Activated CD8-positive, alpha-beta memory T cell treated with anti-CD3 and anti-CD28 coated beads, Interleukin-2, amount 10 ng/mL, durations not matched to agents 7 days and 5 days (primary cell): ENCODE data around the gene ARHGAP29. TPM values are rescaled to one million over a fixed set of nuclear protein-coding genes. Genes with fewer than 3 reads are reported as not detected.
A peak's percentile ranks its signal among the peaks of the same experiment; 100 is the strongest.

Source experiments
- ATAC-seq: fragments of 150-1000 bp; cut with Tn5 transposase; one replicate; pipeline ENCODE4 v1.10.0; 2021; ENCODE audit warnings: moderate library complexity
- CTCF ChIA-PET: fragments of 350-600 bp; sonication (Branson Sonifier 250); formaldehyde crosslinking; loops from one replicate; lab custom pipeline; 2021; ENCODE audit warnings: antibody characterized with exemption; lab: Charles Lee
- DNase-seq: peaks from one replicate; pipeline ENCODE4 v3.0.0-alpha.2; 2020
- H3K27ac Mint-ChIP-seq: one replicate; pipeline ENCODE4 v1.8.0; 2021; ENCODE audit warnings: mild to moderate bottlenecking, mixed read lengths
- H3K27me3 Mint-ChIP-seq: one replicate; pipeline ENCODE4 v1.8.0; 2021; ENCODE audit warnings: mixed read lengths
- H3K36me3 Mint-ChIP-seq: one replicate; pipeline ENCODE4 v1.8.0; 2021; ENCODE audit warnings: mild to moderate bottlenecking, mixed read lengths
- H3K4me1 Mint-ChIP-seq: one replicate; pipeline ENCODE4 v1.8.0; 2021; ENCODE audit warnings: mixed read lengths
- H3K4me3 Mint-ChIP-seq: one replicate; pipeline ENCODE4 v1.8.0; 2021; ENCODE audit warnings: mild to moderate bottlenecking, moderate library complexity, mixed read lengths
- H3K9me3 Mint-ChIP-seq: one replicate; pipeline ENCODE4 v1.8.0; 2022; ENCODE audit warnings: low read depth, mixed read lengths
- total RNA-seq, 2 experiments: library from RNA; stranded (reverse); gene quantifications; one replicate each; pipeline ENCODE4 v1.2.3, GENCODE V29; 2021

ARHGAP29 gene
- total RNA-seq, 2 experiments from 2014 or later: not detected

DNA sequence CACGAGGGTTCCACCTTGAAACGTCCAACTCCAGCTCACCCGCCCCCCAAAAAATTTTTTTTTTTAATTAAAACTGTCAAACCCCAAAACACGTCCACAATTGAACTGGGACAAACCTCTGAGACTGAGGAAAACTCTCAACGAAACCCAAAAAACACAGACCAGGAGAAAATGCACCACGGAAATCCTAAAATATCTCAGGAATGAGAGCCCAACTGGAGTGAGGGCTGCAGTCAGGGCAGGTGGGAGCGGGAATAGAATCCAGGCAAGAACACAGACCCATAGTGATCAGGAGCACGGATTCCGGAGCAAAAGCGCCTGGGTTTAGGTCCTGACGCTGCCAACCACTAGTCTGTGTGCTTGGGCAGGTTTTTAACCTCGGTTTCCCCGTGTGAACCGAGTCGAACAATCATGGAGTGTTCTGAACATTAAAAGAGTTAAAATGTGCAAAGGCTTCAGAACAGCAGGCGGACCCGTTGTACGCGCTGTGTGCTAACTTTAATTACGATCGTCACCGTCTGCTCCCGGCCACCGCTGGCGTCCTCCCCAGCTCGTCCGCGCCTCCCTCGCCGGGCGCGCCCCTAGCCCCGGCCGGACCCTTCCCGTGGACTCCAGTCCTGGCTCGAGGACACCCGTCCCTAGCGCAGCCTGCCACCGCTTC lies 624 bp downstream of the ARHGAP29 start:
- no peaks in the 10 kb centered on the region for H3K9me3 Mint-ChIP-seq
- H3K36me3 Mint-ChIP-seq: peaks cover 1% of the 10 kb centered on the region
- peaks cover 82% of the 10 kb centered on the region for H3K27me3 Mint-ChIP-seq
- H3K4me1 Mint-ChIP-seq: peaks cover 6% of the 10 kb centered on the region
- H3K27ac Mint-ChIP-seq: no peak overlapping the region
- ATAC-seq: peak; percentile 33
- H3K4me3 Mint-ChIP-seq: peak overlapping the region; percentile 12
- CTCF ChIA-PET: interaction anchor here (2.1 kb wide), 1 partner anchor 99 kb away, joined by 4 read pairs; no protein-coding TSS in a partner anchor
- no peak for DNase-seq

DNA sequence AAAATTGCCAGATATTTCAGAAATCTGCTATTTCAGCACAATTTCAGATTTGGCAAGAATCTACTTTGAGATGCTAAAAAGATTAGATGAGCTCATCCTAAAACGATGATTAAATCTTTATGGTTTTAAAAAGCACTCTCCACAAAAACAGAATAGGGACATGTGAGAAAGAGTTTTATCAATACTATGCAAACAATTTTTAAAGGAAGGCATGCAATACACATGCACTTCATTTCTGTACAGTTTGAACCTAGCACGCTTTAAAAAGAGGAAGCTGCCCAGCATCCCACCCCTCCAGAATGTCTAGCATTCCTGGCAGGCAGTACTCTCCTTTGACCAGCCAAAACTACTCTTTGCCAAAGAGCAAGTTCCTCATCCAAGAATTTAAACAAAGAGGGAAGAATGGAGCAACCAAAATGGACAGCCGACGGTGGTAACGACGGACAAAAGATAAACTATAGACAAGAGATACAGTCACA lies 1.3 kb downstream of the ARHGAP29 start:
- Mint-ChIP-seq H3K9me3 (no peaks in the 10 kb centered on the region), H3K4me1 (peaks cover 6% of the 10 kb centered on the region), H3K27ac (no peak overlapping the region), H3K4me3 (no peak overlapping the region), H3K27me3 (peaks cover 86% of the 10 kb centered on the region), H3K36me3 (peaks cover 1% of the 10 kb centered on the region)
- ATAC-seq (no peak), DNase-seq (no peak)
- CTCF ChIA-PET: interaction anchor here (2.1 kb wide), 1 partner anchor 100 kb away, joined by 4 read pairs; no protein-coding TSS in a partner anchor

DNA sequence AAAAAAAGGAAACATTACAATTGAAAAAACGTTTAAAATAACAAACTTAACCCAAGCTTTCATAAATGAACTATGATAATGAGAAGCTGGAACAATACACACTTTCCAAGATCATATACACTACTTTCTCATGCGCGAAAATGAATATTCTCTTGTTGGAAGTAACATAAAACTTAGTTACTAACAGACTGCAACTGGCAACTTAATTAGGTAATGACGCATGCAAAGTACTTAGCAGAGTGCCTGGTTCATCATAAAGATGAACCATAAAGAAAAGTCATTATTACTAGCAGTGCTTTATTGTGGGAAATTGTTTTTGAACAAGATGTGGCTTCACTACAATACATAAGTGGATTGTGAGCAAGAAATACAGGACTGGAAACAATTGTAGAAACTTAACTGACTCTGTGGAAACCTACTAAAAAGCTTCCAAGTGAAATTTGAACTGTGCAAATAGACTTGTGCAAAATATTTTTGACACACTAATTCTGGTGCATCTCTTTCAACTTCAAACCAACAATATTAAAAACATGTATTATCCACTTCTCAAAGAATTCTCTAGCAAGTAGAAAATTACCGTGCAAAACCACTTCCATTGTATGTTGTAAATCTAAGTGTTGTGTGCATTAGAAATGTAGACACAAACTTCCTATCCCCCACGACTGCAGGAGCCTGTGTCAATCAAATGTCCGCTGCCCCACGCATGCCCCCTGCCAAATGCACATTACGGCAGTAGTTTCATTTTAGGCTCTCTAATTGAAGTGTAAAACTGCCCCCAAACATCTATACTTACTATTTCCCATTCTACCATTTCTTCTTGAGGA lies 2.0 kb downstream of the ARHGAP29 start:
- no peak overlapping the region for H3K27ac Mint-ChIP-seq
- H3K36me3 Mint-ChIP-seq: peaks cover 1% of the 10 kb centered on the region
- H3K9me3 Mint-ChIP-seq: no peaks in the 10 kb centered on the region
- H3K4me1 Mint-ChIP-seq: peaks cover 6% of the 10 kb centered on the region
- no peak overlapping the region for H3K4me3 Mint-ChIP-seq
- CTCF ChIA-PET: no interaction called here
- DNase-seq (no peak), ATAC-seq (no peak)
- H3K27me3 Mint-ChIP-seq: peaks cover 85% of the 10 kb centered on the region

DNA sequence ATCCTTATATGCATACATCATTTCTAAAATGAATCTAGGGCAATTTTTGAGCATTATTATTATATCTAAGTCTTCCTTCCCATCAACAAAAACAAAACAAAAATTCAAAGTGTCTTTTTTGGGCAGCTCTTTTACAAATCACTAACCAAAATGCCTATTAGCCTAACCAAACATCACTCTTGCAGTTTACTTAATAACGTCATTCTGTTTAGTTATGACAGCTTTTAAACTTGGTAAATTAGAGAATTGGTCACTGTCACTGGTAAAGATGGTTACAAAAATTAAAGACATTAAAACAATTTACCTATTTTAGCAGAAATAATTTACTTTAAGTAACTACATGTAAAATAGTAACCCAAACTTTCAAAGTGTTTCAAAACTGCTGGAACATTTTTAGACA lies 2.8 kb downstream of the ARHGAP29 start:
- ATAC-seq: no peak
- Mint-ChIP-seq H3K4me3 (no peak overlapping the region), H3K27ac (no peak overlapping the region), H3K36me3 (peaks cover 1% of the 10 kb centered on the region), H3K4me1 (peaks cover 6% of the 10 kb centered on the region), H3K27me3 (peaks cover 79% of the 10 kb centered on the region), H3K9me3 (no peaks in the 10 kb centered on the region)
- no peak for DNase-seq
- CTCF ChIA-PET: no interaction called here

DNA sequence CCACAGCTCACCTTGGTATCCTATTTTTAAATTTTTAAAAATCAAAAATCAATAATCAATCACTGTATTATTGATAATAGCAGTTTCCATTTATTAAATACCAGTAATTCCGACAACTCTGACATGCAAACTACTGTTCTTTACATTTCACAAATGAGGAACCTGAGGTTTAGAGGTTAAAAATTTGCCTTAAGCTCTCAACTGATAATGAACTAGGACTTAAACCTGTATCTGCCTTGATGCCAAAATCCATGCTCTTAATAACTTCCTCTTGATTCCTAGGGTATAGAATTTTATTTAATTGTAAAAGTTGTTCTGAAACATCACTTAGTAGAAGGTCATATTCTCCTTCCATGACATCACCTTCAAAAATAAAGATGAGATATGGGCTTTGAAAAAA lies 5.6 kb downstream of the ARHGAP29 start:
- ATAC-seq (no peak), DNase-seq (no peak)
- Mint-ChIP-seq H3K27me3 (peaks cover 69% of the 10 kb centered on the region), H3K36me3 (peaks cover 1% of the 10 kb centered on the region), H3K4me1 (peaks cover 6% of the 10 kb centered on the region), H3K4me3 (no peak overlapping the region), H3K27ac (no peak overlapping the region), H3K9me3 (no peaks in the 10 kb centered on the region)
- CTCF ChIA-PET: no interaction called here

DNA sequence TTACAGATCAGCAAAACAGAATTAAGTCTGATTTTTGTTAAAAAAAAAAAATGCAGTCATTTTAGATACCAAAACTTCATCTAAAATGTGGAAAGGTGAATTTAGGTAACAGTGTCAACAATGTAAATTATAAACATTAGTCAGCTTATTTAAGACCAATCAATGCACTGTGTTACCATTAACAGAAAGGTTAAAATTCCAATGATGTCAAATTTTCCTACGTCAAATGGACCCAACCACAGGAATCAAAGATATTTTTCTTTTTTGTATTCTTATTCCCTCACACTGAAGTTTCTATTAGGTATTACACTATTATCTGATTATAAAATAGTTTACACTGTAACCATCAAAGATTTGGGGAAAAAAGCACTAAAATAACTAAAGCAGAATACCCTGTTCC lies 6.5 kb downstream of the ARHGAP29 start:
- Mint-ChIP-seq H3K4me3 (no peak overlapping the region), H3K9me3 (no peaks in the 10 kb centered on the region), H3K36me3 (no peaks in the 10 kb centered on the region), H3K27me3 (peaks cover 69% of the 10 kb centered on the region), H3K4me1 (no peaks in the 10 kb centered on the region), H3K27ac (no peak overlapping the region)
- CTCF ChIA-PET: no interaction called here
- DNase-seq (no peak), ATAC-seq (no peak)

DNA sequence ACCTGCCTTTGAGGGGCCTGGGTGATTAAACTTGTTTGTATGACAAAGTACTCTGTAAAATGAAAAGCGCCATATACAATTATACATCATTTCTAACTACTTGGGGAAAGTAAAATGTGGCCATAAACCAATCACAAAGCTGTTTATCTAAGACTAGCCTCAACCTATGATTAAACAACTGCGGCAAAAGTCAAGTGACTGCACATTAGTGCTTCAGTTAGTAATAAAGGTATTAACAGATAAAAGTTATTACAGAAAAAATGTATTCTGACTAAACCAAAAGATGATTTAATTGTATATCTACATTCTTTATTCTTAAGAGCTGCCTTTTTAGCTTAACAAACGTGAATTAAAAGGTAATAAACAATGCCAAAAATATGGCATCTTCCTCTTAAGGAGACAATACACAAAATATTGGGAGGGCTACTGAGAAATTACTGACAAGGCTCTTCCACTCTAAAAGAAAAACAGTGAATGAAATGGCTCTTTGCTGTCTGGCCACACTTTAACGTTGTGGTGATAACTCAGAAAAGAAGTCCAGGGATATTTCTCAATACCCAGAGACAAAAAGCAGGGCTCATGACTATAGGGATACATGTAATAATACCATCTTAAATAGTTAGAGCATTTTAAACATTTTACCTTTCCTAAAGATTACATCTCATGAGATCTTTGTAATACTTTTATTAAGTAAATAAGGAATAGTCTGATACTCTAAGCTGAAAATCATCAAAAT lies 8.6 kb downstream of the ARHGAP29 start:
- no peak for ATAC-seq
- Mint-ChIP-seq H3K27ac (no peak overlapping the region), H3K4me3 (no peak overlapping the region), H3K27me3 (peaks cover 60% of the 10 kb centered on the region), H3K36me3 (no peaks in the 10 kb centered on the region), H3K9me3 (no peaks in the 10 kb centered on the region), H3K4me1 (no peaks in the 10 kb centered on the region)
- CTCF ChIA-PET: no interaction called here
- no peak for DNase-seq

DNA sequence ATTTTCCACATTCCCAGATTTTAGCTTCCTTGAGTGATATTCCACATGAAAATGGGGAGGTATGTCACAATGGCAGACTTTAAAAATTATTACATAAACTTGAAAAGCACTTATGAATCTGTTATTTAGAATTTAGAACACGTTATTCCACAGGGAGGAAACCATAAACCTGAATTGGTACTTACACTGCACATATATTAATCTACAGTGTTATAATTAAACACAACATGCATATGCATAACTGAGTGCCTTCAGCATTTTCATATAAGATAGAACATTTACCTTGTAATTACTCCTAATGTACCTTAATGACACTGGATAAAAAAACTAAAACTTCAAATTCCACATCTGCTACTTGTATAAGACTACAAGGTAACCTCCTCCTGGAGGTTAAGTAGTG lies 9.8 kb downstream of the ARHGAP29 start:
- Mint-ChIP-seq H3K9me3 (no peaks in the 10 kb centered on the region), H3K4me3 (no peak overlapping the region), H3K36me3 (no peaks in the 10 kb centered on the region), H3K27me3 (peaks cover 53% of the 10 kb centered on the region), H3K27ac (no peak overlapping the region), H3K4me1 (no peaks in the 10 kb centered on the region)
- CTCF ChIA-PET: no interaction called here
- ATAC-seq: no peak
- DNase-seq: no peak

DNA sequence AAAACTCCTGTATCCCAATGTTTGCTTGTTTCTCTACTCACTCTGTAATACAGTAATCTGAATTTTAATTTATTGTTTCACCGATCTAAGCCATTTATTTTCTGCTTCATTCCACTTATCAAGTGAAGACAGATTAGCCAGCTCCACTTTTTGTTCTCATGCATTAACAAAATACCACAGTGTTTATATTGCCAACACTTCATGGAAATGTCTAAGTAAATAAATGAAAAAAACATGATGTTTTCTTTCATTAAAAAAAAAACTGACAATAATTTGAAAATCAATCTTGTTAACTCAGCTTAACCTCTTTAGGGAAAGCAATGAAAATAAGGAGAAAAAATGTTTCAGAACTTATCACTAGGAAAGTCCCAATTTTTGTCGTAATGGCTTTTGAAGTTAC lies 11.5 kb downstream of the ARHGAP29 start:
- CTCF ChIA-PET: no interaction called here
- Mint-ChIP-seq H3K36me3 (no peaks in the 10 kb centered on the region), H3K4me3 (no peak overlapping the region), H3K27ac (no peak overlapping the region), H3K9me3 (no peaks in the 10 kb centered on the region), H3K4me1 (no peaks in the 10 kb centered on the region), H3K27me3 (peaks cover 45% of the 10 kb centered on the region)
- no peak for DNase-seq
- ATAC-seq: no peak

DNA sequence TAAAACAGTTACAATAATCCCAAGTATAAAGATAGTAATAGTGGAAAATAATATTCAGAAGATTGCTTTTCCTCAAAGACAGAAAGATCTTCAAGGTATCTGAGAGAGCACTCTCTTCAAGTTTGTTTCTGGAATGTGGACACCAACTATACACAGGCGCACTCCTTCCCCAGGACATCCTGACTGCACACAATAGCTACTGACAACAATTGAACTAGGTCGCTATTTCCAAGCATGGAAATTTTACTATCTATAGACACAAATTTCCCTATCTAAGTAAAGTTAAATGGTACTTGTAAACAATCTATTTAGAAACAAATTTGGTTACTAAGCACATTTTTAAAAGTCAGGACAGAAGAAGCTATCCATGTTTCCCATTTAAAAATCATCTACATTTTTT lies 19.1 kb downstream of the ARHGAP29 start:
- no peak for DNase-seq
- Mint-ChIP-seq H3K4me3 (no peak overlapping the region), H3K36me3 (no peaks in the 10 kb centered on the region), H3K4me1 (no peaks in the 10 kb centered on the region), H3K9me3 (no peaks in the 10 kb centered on the region), H3K27ac (no peak overlapping the region), H3K27me3 (peaks cover 33% of the 10 kb centered on the region)
- CTCF ChIA-PET: no interaction called here
- no peak for ATAC-seq

DNA sequence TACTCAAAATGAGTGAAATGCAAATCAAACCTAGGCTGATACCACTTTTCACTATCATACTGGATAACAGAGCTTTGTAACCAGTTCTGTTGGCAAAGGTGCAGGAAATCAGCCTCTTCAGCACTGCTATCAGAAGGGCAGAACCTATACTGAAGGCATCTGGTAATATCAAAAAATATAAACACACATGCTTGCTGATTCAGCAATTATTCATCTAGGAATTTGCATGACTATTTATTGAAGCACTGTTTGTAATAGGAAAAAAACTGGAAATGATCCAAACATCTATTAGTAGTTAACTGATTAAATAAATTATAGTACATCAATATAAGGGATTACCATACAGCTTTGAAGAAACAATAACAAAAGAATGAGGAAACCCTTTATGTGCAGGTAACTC lies 21.4 kb downstream of the ARHGAP29 start:
- H3K9me3 Mint-ChIP-seq: no peaks in the 10 kb centered on the region
- H3K27me3 Mint-ChIP-seq: peaks cover 26% of the 10 kb centered on the region
- no peaks in the 10 kb centered on the region for H3K4me1 Mint-ChIP-seq
- CTCF ChIA-PET: no interaction called here
- ATAC-seq (no peak), DNase-seq (no peak)
- no peak overlapping the region for H3K4me3 Mint-ChIP-seq
- no peak overlapping the region for H3K27ac Mint-ChIP-seq
- no peaks in the 10 kb centered on the region for H3K36me3 Mint-ChIP-seq

DNA sequence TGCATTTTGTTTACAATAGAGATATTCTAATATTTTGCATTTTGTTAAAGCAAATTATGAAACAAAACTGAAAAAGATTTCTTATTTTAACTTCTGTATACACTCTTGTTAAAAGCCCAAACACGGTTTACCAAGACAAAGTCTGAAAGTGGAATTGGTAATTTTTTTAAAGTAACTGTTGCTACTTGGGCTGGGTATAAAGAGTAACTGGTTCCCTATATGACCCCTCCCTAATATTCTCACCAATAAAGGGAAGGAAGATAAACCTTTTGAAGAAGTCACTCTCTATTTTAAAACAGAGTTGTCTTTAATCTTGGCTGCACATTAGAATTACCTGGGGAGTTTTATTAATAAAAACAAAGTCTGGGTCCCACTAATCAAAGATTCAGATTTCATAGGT lies 27.4 kb downstream of the ARHGAP29 start:
- no peak overlapping the region for H3K27ac Mint-ChIP-seq
- ATAC-seq (no peak), DNase-seq (no peak)
- H3K4me3 Mint-ChIP-seq: no peak overlapping the region
- no peaks in the 10 kb centered on the region for H3K4me1 Mint-ChIP-seq
- H3K36me3 Mint-ChIP-seq: no peaks in the 10 kb centered on the region
- H3K9me3 Mint-ChIP-seq: no peaks in the 10 kb centered on the region
- CTCF ChIA-PET: no interaction called here
- H3K27me3 Mint-ChIP-seq: peaks cover 15% of the 10 kb centered on the region

DNA sequence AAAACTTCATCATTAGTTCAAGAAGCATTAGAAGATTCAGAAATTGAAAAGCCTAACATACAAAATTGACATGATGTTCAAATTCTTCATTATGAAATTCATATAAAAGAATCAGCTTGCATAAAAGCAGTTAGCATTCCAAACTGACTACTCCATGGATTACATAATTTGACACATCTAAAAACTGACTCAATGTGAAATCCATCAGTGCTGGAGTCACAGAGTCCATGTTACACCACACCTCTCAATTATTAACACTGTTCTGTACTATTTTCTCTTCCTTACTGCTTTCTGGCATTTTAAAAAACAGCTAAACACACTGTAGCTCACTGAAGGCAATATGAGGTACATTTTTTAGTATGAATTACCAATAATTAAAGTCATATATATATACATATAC lies 28.0 kb downstream of the ARHGAP29 start:
- no peak overlapping the region for H3K4me3 Mint-ChIP-seq
- DNase-seq (no peak), ATAC-seq (no peak)
- no peaks in the 10 kb centered on the region for H3K36me3 Mint-ChIP-seq
- CTCF ChIA-PET: interaction anchor here (1.5 kb wide), 1 partner anchor 170 kb away, joined by 3 read pairs; no protein-coding TSS in a partner anchor
- no peaks in the 10 kb centered on the region for H3K4me1 Mint-ChIP-seq
- no peak overlapping the region for H3K27ac Mint-ChIP-seq
- H3K9me3 Mint-ChIP-seq: no peaks in the 10 kb centered on the region
- peaks cover 14% of the 10 kb centered on the region for H3K27me3 Mint-ChIP-seq
